Bronchial epithelial cell (primary cell): ENCODE results near the gene NOS1AP. TPM values are rescaled to one million over a fixed set of nuclear protein-coding genes. Genes with fewer than 3 reads are reported as not detected.

ENCODE experiments used
- DNase-seq: peaks from one replicate; pipeline ENCODE4 v3.0.0-alpha.2; 2010; ENCODE audit warnings: low read depth
- FAIRE-seq: peaks from 2 replicates; lab custom pipeline; 2011; peaks lifted over from hg19 to GRCh38; lab: Jason Lieb, UNC
- H3K27me3 ChIP-seq: 2 replicates; pipeline ENCODE4 v1.5.1; 2011; ENCODE audit warnings: low read length; ENCODE audit not compliant: control insufficient read depth, insufficient read depth
- H3K36me3 ChIP-seq: 2 replicates; pipeline ENCODE4 v1.5.1; 2011; ENCODE audit warnings: low read length; ENCODE audit not compliant: control insufficient read depth, insufficient read depth
- H3K4me3 ChIP-seq: 2 replicates; pipeline ENCODE4 v1.5.1; 2011; ENCODE audit warnings: mild to moderate bottlenecking, low read depth, low read length, control low read depth
- total RNA-seq: library from RNA; depleted of rRNA; stranded (reverse); fragments of >200 nt; gene quantifications from 2 replicates; pipeline ENCODE4 v1.2.1, GENCODE V29; 2014
- TF ChIP-seq, protein P1 (sequence below): IDR thresholded peaks from 2 replicates; pipeline ENCODE4 v1.5.1; 2011; ENCODE audit warnings: mild to moderate bottlenecking, moderate library complexity, low read length, control low read depth, inconsistent platforms; ENCODE audit not compliant: insufficient read depth, severe bottlenecking

The NOS1AP gene
- total RNA-seq, 1 donor from 2014 or later = 1.3 TPM

GRCh38 chr1:162360237-162360873 lies 290.9 kb downstream of the NOS1AP start:
- no peaks in the 10 kb centered on the region for H3K27me3 ChIP-seq
- DNase-seq (no peak), FAIRE-seq (no peak)
- TF ChIP-seq, protein P1, sequence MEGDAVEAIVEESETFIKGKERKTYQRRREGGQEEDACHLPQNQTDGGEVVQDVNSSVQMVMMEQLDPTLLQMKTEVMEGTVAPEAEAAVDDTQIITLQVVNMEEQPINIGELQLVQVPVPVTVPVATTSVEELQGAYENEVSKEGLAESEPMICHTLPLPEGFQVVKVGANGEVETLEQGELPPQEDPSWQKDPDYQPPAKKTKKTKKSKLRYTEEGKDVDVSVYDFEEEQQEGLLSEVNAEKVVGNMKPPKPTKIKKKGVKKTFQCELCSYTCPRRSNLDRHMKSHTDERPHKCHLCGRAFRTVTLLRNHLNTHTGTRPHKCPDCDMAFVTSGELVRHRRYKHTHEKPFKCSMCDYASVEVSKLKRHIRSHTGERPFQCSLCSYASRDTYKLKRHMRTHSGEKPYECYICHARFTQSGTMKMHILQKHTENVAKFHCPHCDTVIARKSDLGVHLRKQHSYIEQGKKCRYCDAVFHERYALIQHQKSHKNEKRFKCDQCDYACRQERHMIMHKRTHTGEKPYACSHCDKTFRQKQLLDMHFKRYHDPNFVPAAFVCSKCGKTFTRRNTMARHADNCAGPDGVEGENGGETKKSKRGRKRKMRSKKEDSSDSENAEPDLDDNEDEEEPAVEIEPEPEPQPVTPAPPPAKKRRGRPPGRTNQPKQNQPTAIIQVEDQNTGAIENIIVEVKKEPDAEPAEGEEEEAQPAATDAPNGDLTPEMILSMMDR = no peak
- no peaks in the 10 kb centered on the region for H3K36me3 ChIP-seq
- H3K4me3 ChIP-seq = no peak overlapping the region

DNA sequence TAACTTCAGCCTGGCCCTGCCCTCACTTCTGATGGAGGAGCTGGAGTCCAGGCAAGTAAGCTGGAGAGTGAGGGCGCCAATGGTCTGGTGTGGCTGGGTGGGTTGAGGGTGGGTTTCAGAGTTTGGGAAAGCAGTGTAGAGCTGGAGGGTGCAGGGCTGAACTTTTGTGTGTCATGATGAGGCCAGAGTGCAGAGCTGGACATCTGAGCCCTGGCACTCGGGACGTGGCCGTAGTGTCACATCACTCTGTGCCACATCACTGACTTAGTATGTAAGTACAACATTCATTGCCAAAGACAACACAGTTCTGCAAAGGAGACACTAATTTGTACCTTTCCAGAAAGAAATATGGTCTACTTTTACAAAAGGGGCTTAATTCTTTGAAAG lies 291.4 kb downstream of the NOS1AP start:
- Histone ChIP-seq H3K36me3 (no peaks in the 10 kb centered on the region), H3K27me3 (no peaks in the 10 kb centered on the region), H3K4me3 (no peak overlapping the region)
- TF ChIP-seq, protein P1 = no peak
- DNase-seq (no peak), FAIRE-seq (no peak)

GRCh38 chr1:162361349-162361748 lies 291.9 kb downstream of the NOS1AP start:
- DNase-seq (no peak), FAIRE-seq (no peak)
- Histone ChIP-seq H3K27me3 (no peaks in the 10 kb centered on the region), H3K36me3 (no peaks in the 10 kb centered on the region), H3K4me3 (no peak overlapping the region)
- TF ChIP-seq, protein P1 = no peak

DNA sequence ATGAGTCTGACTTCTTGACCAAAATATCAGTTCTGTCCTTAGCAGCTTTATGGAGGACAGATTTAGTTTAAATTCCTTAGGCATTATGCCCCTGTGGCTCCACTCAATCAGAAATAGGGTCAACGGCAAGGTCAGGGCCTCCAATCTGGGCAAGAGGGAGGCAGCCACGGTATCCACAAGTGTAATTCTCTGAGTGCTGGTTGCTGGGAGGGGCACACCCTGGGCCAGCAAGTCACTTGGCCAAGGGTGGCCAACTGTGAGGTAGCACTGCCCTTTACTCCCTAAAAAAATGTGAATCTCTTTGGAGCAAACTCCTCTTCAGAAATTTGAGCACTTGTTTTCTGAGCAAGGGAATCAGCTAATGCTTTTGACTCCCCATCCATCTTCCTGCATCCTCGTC lies 294.3 kb downstream of the NOS1AP start:
- H3K27me3 ChIP-seq = no peaks in the 10 kb centered on the region
- FAIRE-seq (no peak), DNase-seq (no peak)
- no peak overlapping the region for H3K4me3 ChIP-seq
- TF ChIP-seq, protein P1 = no peak
- H3K36me3 ChIP-seq = no peaks in the 10 kb centered on the region

- TF ChIP-seq, protein P1 = no peak
- no peak overlapping the region for H3K4me3 ChIP-seq
- FAIRE-seq (no peak), DNase-seq (no peak)
- no peaks in the 10 kb centered on the region for H3K27me3 ChIP-seq
- no peaks in the 10 kb centered on the region for H3K36me3 ChIP-seq
Measured at GRCh38 chr1:162364498-162364897, 295.0 kb downstream of the NOS1AP start.
